Breast epithelium (tissue), 3 donors: Measurements from ENCODE around the gene MAFG.

ENCODE experiments used
- POLR2A ChIP-seq: fragments of 450-650 bp; IDR thresholded peaks from one replicate; pipeline ENCODE4 v1.6.1; 2016; ENCODE audit warnings: antibody characterized with exemption, mild to moderate bottlenecking, moderate library complexity
- TF ChIP-seq, protein P1 (sequence below), 3 donors: fragments of 450-650 bp; IDR thresholded peaks; one replicate each; pipeline ENCODE4 v1.5.1; 2016 to 2017; ENCODE audit warnings: antibody characterized with exemption in 3 of 3, mild to moderate bottlenecking in 3 of 3, moderate library complexity in 3 of 3

DNA sequence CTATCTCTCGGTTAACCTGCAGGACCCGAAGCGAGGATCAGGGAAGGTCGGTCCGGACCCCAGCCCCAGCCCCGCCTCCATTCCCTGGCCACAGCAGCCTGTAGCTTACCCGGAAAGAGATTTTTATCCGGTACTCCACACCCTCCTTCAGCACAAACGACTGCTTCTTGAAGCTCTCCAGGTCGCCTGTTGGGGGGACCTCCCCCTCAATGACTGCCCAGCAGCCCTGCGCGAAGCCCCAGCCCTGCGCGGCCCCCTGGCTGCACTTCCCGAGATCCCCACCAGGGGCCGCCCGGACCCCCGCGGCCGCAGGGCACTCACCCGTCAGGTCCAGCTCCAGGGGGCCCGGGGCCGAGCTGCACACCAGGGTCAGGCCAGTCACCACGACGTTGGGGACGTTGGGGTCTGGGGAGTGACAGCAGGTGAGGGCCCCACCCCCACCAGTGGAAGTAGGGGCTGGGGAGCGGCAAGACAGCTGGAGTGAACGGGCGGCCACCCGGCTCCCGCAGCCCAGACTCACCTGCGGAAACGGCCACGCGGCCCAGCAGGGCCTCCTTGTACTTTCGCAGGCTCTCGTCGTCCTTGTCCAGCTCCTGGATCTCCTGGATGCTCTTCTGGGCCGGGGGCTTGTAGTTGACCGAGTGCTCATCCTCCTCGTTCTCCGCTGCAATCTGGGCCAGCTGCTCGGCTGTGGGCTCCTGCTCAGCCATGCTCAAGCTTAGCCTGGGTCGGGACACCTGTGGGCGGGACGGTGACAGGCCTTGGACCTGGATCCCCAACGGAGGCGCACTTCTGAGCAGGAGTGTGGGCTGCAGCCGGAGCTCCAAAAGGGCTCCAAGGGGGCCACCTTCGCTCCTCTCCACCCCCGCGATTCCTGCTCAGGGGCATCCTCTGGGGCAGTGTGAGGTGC is 58.1 kb downstream of the MAFG start:
- no peak for TF ChIP-seq POLR2A
- TF ChIP-seq, protein P1, sequence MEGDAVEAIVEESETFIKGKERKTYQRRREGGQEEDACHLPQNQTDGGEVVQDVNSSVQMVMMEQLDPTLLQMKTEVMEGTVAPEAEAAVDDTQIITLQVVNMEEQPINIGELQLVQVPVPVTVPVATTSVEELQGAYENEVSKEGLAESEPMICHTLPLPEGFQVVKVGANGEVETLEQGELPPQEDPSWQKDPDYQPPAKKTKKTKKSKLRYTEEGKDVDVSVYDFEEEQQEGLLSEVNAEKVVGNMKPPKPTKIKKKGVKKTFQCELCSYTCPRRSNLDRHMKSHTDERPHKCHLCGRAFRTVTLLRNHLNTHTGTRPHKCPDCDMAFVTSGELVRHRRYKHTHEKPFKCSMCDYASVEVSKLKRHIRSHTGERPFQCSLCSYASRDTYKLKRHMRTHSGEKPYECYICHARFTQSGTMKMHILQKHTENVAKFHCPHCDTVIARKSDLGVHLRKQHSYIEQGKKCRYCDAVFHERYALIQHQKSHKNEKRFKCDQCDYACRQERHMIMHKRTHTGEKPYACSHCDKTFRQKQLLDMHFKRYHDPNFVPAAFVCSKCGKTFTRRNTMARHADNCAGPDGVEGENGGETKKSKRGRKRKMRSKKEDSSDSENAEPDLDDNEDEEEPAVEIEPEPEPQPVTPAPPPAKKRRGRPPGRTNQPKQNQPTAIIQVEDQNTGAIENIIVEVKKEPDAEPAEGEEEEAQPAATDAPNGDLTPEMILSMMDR (IDR thresholded peaks at IDR 0.05) = peak; percentile 73 to 93 (median 74)
